ENCODE results near the gene CTU2.
A peak's percentile ranks its signal among the peaks of the same experiment; 100 is the strongest.
"Not testable (repeated sequence)": the region's sequence is repeated elsewhere in the genome, so short reads cannot be mapped to it uniquely, and the experiment has no call there.

The CTU2 gene

DNA sequence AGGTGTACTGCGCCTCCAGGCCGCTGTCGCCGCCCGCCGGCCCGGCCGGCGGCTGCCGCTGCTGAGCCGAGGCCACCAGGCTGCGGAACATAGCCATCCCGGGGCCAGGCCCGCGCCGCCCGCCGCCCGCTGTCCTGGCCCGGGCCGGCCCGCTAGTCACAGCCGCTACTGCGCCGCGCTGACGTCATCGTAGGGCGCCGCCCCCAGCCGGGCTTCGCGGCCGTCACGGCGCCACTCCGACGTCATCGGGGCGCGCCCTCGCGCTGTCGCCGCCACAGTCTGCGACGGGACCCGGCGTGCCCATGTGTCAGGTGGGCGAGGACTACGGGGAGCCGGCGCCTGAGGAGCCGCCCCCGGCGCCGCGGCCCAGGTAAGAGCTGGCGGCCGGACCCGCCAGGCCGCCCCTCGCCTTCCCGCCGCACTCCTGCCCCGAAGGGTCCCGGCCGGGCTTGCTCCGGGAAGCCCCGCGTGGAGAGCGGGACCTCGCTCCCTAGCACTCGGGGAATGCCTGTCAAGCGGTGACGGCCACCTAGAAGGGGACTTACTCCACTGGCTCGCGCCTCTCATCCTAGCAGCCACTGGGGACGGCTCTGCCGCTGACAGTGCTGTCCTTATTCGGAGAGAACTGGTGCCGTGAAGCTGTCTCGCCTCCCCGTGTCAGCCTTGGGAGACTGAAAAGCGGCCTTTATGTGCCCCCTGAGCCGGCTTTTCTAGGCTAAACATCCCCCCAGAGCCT, at the start of gene CTU2, which contains the start of gene RNF166:
Gene CTU2, plus strand, starts transcription at position 275 of the 736 bp plus-strand sequence. Its CDS starts 28 bp downstream, at position 303.
Gene RNF166, minus strand, starts transcription at position 180 of the 736 bp plus-strand sequence. Its CDS starts 83 bp downstream, at position 97.
- peak; percentile 49 for DNase-seq

DNA sequence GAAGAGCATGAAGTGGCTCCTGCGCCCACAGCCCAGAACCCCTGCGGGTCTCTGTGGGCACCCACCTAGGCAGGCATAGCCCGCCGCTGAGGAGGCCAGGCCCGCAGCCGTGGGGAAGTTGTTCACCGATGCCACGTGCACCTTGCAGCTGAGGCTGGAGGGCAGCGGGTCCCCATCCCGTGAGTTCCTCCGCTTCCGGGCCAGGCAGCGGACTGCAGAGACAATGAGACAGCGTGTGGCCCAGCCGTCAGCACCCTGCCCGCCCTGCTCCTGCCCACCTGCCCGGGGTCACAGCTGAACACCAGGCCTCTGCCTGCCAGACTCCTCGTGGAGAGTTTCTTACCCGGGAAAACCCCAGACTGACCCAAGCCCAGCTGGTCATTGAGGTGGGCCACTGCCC, 48.9 kb upstream of the CTU2 start:
- DNase-seq: no peak

DNA sequence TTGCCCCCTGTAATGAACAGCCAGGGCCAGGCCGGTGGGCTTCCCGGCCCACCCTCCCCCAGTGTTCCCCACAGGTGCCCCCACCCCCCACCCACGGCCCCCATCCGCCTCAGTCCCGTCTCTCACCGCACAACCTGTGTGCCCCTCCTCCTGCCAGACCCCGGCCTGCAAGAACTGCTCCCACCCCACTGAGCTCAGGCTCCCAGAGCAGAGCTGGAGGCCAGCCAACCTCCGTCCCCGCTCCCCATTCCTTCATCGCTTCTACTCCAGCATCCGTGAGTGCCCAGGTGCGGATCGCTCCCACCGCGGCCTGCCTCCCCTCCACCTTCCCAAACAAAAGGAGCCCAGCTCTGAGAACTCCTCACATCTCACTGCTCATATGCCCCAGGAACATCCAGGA, 47.6 kb upstream of the CTU2 start:
- no peak for DNase-seq

DNA sequence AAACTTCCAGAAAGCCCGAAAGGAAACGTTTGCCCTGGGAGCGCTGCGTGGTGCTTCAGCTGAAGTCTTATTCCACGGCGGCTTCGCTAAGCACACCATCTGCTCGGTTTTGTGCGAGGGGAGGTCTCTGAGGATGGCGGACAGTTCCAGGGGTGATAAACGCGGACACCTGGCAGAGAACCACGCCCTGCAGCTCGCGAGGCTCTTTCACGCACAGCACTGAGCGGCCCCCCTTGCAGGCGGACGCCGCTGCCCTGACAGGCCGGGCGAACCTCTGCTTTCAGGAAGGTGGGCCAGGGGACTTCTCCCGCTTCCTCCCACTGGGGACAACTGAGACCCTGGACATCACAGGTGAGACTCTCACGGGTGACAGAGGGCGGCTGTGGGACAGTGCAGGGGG, 47.1 kb upstream of the CTU2 start:
- DNase-seq: no peak

DNA sequence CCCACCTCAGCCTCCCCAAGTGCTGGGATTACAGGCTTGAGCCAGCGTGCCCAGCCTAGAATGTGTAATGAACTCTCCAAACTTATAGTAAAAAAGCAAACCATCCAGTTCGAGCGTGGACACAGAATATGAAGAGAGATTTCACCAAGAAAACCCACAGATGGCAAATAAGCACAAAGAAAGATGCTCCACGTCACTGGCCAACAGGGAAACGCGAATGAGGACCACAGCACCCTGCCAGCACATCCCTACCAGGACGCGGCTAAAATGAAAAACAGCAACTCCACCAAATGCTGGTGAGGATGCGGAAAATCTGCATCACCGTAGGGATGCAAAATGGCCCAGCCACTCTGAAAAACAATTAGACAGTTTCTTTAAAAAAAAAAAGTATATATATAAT, 44.8 kb upstream of the CTU2 start:
- no peak for DNase-seq

DNA sequence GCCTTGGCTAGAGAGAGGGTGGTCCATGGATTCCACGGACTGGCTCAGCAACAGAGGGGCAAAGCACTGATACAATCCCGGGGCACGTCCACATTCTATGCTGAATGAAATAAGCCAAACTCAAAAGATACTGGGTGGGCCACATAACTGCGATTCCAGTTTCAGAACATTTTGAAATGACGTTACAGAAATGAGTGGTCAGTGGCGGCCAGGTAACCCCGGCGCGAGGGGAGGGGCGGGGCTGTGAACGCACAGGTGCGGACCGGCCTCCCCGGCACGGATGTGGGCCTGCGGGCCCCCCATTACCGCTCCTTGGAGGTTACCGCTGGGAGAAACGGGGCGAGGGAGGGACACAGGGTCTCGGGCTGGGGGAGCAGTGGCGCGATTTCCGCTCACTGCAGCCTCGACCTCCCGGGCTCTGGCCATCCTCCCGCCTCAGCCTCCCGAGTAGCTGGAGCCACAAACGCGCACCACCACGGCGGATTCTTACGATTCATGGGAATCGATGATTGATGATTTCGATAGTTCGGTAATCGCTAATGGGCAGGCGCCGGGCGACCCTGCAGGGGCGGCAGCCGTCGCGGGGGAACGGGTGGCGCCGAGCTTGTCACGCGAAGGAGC, 44.0 kb upstream of the CTU2 start:
- DNase-seq: no peak

DNA sequence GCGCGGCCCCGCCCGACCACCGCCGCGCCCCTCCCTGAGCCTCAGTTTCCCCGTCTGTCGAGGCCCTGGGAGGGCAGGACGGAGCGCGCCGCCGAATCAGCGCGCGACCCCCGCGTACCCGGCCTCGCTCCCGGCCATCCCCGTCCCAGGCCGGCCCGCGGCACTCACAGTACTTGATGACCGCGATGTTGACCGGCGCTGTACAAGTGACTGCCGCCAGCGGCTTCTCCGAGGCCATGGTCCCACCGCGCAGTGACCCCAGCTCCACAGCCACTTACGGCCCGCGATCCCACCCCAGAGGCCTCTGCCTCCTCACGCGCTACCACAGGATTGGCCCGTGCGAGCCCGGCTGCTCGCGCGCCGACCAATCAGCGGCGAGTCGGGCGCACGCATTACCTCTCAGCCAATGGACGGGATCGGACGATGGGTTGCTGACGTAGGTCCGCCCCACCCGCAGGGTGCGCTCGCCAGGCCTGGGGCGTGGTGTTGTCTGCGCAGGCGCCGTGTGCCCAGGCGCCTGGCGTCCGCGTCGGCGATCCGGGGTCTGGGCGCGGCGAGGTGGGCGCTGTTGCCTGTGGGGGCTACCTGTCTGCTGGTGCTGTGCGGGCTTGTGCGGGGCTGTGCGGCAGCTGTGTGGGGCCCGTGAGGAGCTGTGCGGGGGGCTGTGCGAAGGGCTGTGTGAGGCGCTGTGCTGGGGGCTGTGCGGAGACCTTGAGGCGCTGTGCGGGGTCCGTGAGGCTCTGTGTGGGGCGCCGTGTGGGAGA, 43.3 kb upstream of the CTU2 start, which contains the start of gene MVD:
Gene MVD, minus strand, starts transcription at position 249 of the 764 bp plus-strand sequence. Its CDS starts 11 bp downstream, at position 238.
- DNase-seq: peak; percentile 80

DNA sequence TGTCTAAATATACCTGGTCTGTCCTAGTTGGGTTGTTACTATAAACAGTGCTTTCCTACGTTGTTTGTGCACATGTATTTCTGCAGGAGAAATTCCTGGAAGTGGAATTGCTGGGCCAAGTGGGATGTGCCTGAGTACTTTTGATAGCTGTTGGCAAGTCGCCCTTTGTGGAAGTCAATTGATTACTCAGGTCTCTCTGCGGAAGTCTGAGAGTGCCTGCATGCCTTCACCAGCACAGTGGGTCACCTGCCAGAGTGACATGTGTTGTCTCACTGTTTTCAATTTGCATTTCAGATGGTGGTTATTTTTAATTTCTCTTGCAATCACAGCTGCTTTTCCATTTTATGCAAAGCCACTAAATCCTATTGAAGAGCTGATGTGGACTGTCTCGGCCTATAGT, 41.2 kb upstream of the CTU2 start:
- no peak for DNase-seq

DNA sequence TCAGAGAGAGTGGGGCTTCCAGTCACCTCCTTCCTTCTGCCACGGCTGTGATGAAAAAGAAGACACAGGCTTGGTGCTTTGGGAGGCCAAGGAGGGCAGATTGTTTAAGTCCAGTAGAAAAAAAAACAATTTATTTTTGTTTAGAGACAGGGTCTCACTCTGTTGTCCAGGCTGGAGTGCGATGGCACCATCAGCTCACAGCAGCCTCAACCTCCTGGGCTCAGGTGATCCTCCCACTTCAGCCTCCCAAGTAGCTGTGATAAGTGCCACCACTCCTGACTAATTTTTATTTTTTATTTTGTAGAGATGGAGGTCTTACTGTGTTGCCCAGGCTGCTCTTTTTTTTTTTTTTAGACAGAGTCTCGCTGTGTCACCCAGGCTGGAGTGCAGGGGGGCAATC, 40.7 kb upstream of the CTU2 start:
- no peak for DNase-seq

DNA sequence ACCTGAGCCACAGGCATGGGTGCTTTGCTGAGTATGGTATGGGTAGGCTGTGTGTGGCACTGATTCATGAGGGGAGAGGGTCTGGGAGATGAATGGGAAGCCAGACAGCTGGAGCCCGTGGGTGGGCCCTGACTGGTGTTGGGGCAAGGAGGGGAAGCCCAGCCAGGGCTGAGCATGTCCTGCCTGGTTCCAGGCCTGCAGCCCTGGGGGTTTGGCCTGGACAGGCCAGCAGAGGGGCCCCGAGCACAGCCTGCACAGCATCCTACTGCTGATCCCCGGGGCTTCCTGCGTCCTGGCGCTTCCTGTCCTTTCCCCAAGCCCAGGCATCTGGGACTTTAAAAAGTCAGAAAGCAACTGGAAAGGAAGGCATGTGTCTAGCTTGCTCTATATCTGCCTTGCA, 38.8 kb upstream of the CTU2 start:
- DNase-seq: no peak

DNA sequence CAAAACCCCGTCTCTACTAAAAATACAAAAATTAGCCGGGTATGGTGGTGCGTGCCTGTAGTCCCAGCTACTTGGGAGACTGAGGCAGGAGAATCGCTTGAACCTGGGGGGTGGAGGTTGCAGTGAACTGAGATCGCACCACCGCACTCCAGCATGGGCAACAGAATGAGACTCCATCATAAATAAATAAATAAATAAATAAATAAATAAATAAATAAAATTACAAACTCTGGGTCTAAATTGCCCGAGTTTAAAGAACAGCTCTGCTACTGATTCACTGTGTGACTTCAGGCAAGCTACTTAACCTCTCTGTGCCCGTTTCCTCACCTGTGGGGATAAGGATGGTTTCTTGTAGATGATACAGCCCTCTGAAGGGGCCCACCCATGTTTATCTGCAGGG, 36.8 kb upstream of the CTU2 start:
- not testable (repeated sequence) for DNase-seq

DNA sequence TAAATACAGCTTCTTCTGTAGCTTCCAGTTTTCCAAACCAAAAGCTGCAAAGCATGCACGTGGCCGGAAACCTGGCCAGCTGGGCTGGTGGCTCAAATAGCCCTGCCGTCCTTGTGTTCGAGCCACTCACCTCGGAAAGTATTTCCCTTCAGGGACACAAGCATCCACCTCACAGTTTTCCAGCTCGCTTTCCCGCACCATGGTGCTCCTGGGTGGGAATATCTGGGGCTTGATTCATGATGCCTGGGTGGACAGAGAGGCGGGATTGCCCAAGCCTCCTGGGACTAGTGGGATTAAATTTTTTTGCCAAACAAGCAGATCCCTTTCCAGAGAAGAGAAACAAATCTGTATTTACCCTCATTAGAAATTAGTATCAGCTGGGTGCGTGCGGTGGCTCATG, 36.3 kb upstream of the CTU2 start:
- DNase-seq: no peak

DNA sequence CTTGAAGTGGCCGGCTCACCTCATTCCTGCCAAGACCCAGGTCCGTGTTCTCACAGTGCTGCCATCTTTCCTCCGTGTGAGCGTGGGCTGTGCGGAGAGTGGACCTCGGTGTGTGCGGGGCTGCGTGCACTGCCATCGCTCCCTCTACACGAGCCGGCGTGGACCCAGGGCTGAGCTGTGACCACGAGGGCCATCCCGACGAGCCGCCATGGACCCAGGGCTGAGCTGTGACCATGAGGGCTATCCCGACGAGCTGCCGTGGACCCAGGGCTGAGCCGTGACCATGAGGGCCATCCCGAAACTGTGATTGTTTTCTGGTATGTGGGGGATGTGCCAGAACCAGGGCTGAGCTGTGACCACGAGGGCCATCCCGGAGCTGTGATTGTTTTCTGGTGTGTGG, 34.5 kb upstream of the CTU2 start:
- no peak for DNase-seq

DNA sequence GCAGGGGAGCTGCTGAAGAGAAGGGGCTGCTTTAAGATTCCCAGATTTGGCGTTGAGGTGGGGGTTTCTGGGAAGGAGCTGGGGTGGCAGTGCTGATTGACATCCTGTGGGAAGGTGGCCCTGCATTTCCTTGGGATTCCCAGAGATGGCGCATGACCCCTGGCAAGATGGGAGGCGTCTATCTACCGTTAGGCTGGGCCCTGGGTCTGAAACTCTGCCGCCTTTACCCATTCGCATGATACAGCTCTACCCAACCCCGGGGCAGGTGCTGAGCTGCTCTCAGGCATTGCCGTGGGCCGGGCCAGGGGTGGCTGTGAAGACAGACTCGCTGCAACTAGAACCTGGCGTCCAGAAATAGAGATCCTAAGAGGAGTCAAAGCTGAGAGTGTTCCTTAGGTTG, 33.5 kb upstream of the CTU2 start:
- DNase-seq: peak; percentile 7

DNA sequence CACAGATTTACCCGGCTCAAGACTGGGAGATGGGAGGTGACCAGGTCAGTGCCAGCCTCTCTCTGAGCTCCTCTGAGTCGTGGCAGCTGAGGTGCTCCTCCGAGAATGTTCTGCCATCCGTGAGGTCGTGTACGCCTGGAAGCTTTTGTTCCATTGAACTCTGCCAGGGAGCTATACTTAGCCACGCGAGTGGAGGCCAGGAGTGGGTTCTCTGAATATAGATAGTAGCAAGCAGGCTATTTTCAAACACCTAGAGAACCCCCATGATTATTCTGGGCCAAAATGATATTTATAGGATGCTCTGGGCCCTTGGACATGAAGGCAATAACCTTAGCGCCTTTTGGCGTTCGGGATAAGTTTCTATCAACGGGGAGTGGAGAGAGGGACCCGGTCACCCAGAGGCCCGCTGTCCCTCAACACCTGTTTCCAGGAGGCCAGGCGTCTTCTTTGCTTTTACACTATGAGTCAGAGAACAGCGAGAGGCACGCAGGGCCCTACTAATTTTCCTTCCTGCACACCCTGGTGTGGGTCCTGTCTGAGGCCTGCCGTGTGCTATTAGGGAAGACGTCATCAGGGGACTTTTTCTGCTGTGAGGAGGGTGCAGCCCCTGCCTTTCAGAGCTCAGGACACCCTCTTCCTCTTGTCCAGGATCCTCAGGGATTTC, 32.5 kb upstream of the CTU2 start:
- DNase-seq: no peak

DNA sequence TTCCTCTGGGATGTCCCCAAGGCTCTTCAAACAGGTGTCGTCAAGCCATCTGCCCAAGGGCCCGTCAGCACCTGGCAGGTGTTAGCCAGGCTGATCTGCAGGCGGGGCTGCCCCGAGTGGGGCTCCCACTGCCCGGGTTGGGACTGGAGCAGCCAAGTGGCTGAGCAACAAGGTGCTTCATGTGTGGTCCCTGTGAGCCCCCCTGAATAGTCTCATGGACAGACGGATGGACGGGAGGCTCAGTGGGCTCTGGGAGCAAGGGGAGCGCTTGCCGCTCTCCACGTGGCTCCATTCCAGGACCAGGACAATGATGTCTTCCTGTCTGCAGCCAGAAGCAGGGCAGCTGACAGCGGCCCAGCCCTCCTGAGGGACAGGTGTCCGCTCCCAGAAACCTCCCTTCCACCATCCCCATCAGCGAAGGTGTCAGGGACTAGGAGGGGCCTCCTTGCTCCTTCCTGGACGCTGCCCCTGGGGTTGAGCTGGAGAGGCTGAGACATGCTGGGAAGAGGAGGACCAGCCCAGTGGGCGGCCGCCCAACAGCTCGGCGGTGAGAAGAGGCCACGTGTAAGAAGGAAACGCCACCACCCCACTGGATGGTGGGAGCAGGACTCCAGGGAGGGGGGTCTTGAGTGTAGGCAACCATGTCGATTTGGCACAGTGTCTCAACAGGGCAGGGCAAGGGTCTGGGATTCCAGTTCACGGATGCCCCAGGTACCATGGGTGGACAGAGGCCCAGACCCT, 29.6 kb upstream of the CTU2 start:
- no peak for DNase-seq

DNA sequence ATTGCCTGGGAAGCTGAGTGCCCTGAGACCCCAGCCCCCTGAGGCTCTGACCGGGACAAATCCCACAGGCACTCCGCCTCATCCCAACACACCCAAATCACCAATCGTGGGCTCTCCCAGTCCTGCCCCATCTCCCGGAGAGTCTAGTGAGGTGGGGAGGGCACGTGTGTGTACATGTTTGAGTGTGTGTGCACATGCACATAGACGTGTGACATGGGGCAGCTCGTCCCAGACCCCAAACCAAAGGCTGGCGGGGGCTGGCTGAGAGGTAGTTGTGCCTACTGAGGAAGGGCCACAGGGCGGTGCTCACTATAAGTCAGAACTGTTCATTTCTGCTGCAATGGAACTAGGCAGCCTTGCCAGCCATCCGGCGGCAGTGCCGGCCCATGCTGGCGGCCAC, 28.6 kb upstream of the CTU2 start:
- DNase-seq: no peak

DNA sequence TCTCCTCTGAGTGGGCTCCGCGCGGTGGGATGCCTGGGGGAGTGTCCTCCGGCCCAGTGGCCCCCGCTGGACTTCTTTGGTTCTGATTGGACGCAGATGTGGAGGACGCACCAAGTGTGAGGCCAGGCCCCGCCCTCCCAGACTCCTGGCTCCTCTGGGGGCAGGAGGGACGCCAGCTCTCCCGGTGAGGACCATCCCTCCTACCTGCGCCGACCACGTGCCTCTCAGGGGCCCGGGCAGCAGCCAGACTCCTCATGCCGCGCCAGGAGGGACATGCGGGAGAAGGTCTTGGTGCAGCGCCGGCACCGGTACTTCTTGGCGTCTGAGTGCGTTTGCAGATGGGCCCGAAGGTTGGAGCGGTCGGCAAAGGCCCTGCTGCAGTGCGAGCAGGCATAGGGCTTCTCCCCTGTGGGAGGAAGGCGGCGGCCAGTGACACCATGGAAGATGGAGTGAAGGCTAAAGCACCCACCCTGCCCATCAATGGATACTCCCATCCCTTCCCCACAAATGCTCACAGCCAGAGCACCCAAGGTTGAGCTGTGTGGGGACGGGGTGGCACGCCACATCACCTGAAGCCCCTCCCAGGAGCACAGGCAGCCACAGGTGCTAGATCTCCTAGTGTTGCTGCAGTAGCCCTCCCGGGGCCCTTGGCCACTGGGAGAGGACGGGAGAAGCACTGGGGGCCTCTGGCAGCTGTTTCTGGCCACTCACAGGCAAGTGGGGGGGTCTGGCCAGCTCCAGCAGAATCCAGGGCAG, 27.9 kb upstream of the CTU2 start:
- DNase-seq: no peak

DNA sequence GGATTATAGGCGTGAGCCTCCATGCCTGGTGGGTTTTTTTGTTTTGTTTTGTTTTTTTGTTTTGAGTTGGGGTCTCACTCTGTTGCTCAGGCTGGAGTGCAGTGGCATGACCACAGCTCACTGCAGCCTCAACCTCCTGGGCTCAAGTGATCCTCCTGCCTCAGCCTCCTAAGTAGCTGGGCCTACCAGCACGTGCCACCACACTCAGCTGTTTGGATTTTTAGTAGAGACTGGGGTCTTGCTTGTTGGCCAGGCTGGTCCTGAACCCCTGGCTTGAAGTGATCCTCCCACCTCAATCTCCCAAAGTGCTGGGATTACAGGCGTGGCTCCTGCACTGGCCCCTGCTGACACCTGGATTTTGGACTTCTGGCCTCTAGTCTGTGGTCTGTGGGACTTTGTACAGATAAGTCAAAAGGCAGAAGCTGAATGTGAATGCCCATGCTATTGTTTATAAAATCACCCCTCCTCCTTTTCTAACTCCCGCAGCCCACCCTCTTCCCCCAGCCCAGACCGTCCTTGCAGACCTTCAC, 25.7 kb upstream of the CTU2 start:
- DNase-seq: no peak

DNA sequence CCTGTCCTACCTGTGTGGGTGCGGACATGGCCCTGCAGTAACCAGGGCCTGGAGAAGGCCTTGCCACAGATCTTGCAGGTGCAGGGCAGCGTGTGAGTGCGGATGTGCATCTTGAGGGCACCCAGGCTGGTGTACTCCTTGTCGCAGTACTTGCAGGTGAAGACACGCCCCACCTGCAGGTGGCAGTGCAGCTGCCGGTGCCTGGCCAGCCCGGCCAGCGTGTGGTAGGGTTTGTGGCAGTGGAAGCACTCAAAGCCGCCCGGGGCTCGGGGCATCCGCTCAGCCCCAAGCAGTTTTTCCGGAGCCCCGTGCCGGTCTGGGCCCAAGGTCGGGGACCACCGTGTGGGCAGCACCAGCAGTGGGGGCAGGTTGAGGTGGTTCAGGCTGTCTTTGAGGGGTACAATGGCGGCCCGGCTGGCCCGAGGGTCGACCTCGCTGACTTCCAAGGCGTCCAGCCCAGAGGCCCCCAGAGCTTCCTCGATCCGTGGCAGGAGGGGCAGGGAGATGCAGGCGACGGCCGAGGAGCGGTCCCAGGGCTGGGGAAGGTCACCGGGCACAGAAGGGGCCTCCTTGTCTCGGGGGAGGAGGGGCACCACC, 25.1 kb upstream of the CTU2 start:
- no peak for DNase-seq
